Measurements from ENCODE around the gene CBFB. TPM values are rescaled to one million over a fixed set of nuclear protein-coding genes. Genes with fewer than 3 reads are reported as not detected.

Gene CBFB
- total RNA-seq, 1 experiment from 2014 or later: 50.6 TPM

- no peaks in the 10 kb centered on the region for H3K9me3 ChIP-seq (ENCODE audit: low read length)
- H2AFZ ChIP-seq (ENCODE audit: low read length): no peak overlapping the region
- no peak overlapping the region for H3K27ac ChIP-seq (ENCODE audit: low read length)
- H3K36me3 ChIP-seq (ENCODE audit: low read depth, low read length): no peaks in the 10 kb centered on the region
- DNase-seq: no peak
- H4K20me1 ChIP-seq (ENCODE audit: low read length): no peaks in the 10 kb centered on the region
- TF ChIP-seq EZH2 (IDR thresholded peaks at IDR 0.05; ENCODE audit: low read length, unreplicated experiment): no peak
- no peaks in the 10 kb centered on the region for H3K4me1 ChIP-seq (ENCODE audit: insufficient read depth, low read length)
- H3K9me2 ChIP-seq (replicated peaks; ENCODE audit: low read length): no peaks in the 10 kb centered on the region
- no peaks in the 10 kb centered on the region for H3K79me2 ChIP-seq (ENCODE audit: low read length)
- BruUV-seq (replicated peaks): no TSS peak
- no peak overlapping the region for H3K4me2 ChIP-seq (ENCODE audit: low read length)
- H3K4me3 ChIP-seq (ENCODE audit: low read length): no peak overlapping the region
- ChIA-PET CTCF (no interaction called here), POLR2A (ENCODE audit: unreplicated experiment) (no interaction called here)
- H3K27me3 ChIP-seq (ENCODE audit: low read length): no peaks in the 10 kb centered on the region
- H3K9ac ChIP-seq (ENCODE audit: low read length): no peak overlapping the region
- intact Hi-C loops (cut with micrococcal nuclease): no loop called here
- ATAC-seq: no peak
- no peaks in the 10 kb centered on the region for H3F3A ChIP-seq (ENCODE audit: low read length, unreplicated experiment)
Observed at GRCh38 chr16:67087291-67087690, 58.3 kb downstream of the CBFB start.

- POLR2A ChIA-PET (ENCODE audit: unreplicated experiment): no interaction called here
- no TSS peak for BruUV-seq (replicated peaks)
- H2AFZ ChIP-seq (ENCODE audit: low read length): no peak overlapping the region
- no peaks in the 10 kb centered on the region for H3K9me3 ChIP-seq (ENCODE audit: low read length)
- H3K4me3 ChIP-seq (ENCODE audit: low read length): no peak overlapping the region
- CTCF ChIA-PET: no interaction called here
- TF ChIP-seq CTCF (conservative IDR thresholded peaks at IDR 0.05; ENCODE audit: low read depth, low read length) (no peak), EZH2phosphoT487 (IDR thresholded peaks at IDR 0.05; ENCODE audit: borderline replicate concordance, low read length) (no peak), EZH2 (IDR thresholded peaks at IDR 0.05; ENCODE audit: low read length, unreplicated experiment) (no peak)
- no peaks in the 10 kb centered on the region for H3K9me2 ChIP-seq (replicated peaks; ENCODE audit: low read length)
- H3F3A ChIP-seq (ENCODE audit: low read length, unreplicated experiment): no peaks in the 10 kb centered on the region
- DNase-seq (no peak), ATAC-seq (no peak)
- H3K27ac ChIP-seq (ENCODE audit: low read length): no peak overlapping the region
- no peaks in the 10 kb centered on the region for H3K79me2 ChIP-seq (ENCODE audit: low read length)
- no peak overlapping the region for H3K9ac ChIP-seq (ENCODE audit: low read length)
- intact Hi-C loops (cut with micrococcal nuclease): no loop called here
- H3K27me3 ChIP-seq (ENCODE audit: low read length): no peaks in the 10 kb centered on the region
- H4K20me1 ChIP-seq (ENCODE audit: low read length): no peaks in the 10 kb centered on the region
- H3K4me1 ChIP-seq (ENCODE audit: insufficient read depth, low read length): no peaks in the 10 kb centered on the region
- H3K36me3 ChIP-seq (ENCODE audit: low read depth, low read length): no peaks in the 10 kb centered on the region
- H3K4me2 ChIP-seq (ENCODE audit: low read length): no peak overlapping the region
Observed at GRCh38 chr16:67087803-67088202, 58.9 kb downstream of the CBFB start.

GRCh38 chr16:67088551-67088950 is 59.6 kb downstream of the CBFB start:
- H3K9me2 ChIP-seq (replicated peaks; ENCODE audit: low read length): no peaks in the 10 kb centered on the region

More at GRCh38 chr16:67088551-67088950, 59.6 kb downstream of the CBFB start:
- BruUV-seq (replicated peaks): no TSS peak
- no peaks in the 10 kb centered on the region for H3K9me3 ChIP-seq (ENCODE audit: low read length)
- H3K36me3 ChIP-seq (ENCODE audit: low read depth, low read length): no peaks in the 10 kb centered on the region
- no peaks in the 10 kb centered on the region for H3K79me2 ChIP-seq (ENCODE audit: low read length)
- no peak overlapping the region for H3K4me3 ChIP-seq (ENCODE audit: low read length)
- H3K9ac ChIP-seq (ENCODE audit: low read length): no peak overlapping the region
- DNase-seq: no peak
- ATAC-seq: no peak
- intact Hi-C loops (cut with micrococcal nuclease): no loop called here
- ChIA-PET CTCF (no interaction called here), POLR2A (ENCODE audit: unreplicated experiment) (no interaction called here)
- H3K4me1 ChIP-seq (ENCODE audit: insufficient read depth, low read length): no peaks in the 10 kb centered on the region
- H4K20me1 ChIP-seq (ENCODE audit: low read length): no peaks in the 10 kb centered on the region
- TF ChIP-seq EZH2 (IDR thresholded peaks at IDR 0.05; ENCODE audit: low read length, unreplicated experiment): no peak
- TF ChIP-seq CTCF (conservative IDR thresholded peaks at IDR 0.05; ENCODE audit: low read depth, low read length): no peak
- no peak for TF ChIP-seq EZH2phosphoT487 (IDR thresholded peaks at IDR 0.05; ENCODE audit: borderline replicate concordance, low read length)
- H3K27me3 ChIP-seq (ENCODE audit: low read length): no peaks in the 10 kb centered on the region
- H3K27ac ChIP-seq (ENCODE audit: low read length): no peak overlapping the region
- no peak overlapping the region for H3K4me2 ChIP-seq (ENCODE audit: low read length)
- no peaks in the 10 kb centered on the region for H3F3A ChIP-seq (ENCODE audit: low read length, unreplicated experiment)
- no peak overlapping the region for H2AFZ ChIP-seq (ENCODE audit: low read length)

Measured in PC-3 (cell line).